H9 (cell line): Measurements from ENCODE around the gene LHFPL5. TPM values are rescaled to one million over a fixed set of nuclear protein-coding genes. Genes with fewer than 3 reads are reported as not detected.

Experiments used
- DNase-seq: peaks from one replicate; pipeline ENCODE4 v3.0.0-alpha.2; 2017
- H2AFZ ChIP-seq: one replicate; pipeline ENCODE4 v1.6.1; 2013; ENCODE audit warnings: mild to moderate bottlenecking, low read length, control low read depth, moderate library complexity
- H2AK5ac ChIP-seq: 2 replicates; pipeline ENCODE4 v1.6.1; 2013; ENCODE audit warnings: low read length, control low read depth, mixed read lengths; ENCODE audit not compliant: insufficient read length
- H2BK120ac ChIP-seq: one replicate; pipeline ENCODE4 v1.6.1; 2013; ENCODE audit warnings: low read depth, mild to moderate bottlenecking, low read length, control low read depth, inconsistent platforms; ENCODE audit not compliant: poor library complexity, severe bottlenecking
- H2BK12ac ChIP-seq: 2 replicates; pipeline ENCODE4 v1.6.1; 2013; ENCODE audit warnings: low read length, control low read depth, mixed read lengths, low read depth; ENCODE audit not compliant: insufficient read length
- H2BK15ac ChIP-seq: 2 replicates; pipeline ENCODE4 v1.6.1; 2013; ENCODE audit warnings: low read depth, low read length, control low read depth
- H2BK20ac ChIP-seq: one replicate; pipeline ENCODE4 v1.6.1; 2013; ENCODE audit warnings: low read depth, mild to moderate bottlenecking, low read length, control low read depth, inconsistent platforms; ENCODE audit not compliant: poor library complexity, severe bottlenecking
- H2BK5ac ChIP-seq: 2 replicates; pipeline ENCODE4 v1.6.1; 2013; ENCODE audit warnings: low read length, control low read depth, mixed read lengths; ENCODE audit not compliant: insufficient read length
- H3K14ac ChIP-seq: 2 replicates; pipeline ENCODE4 v1.6.1; 2013; ENCODE audit warnings: low read length, control low read depth; ENCODE audit not compliant: insufficient read depth
- H3K18ac ChIP-seq: 2 replicates; pipeline ENCODE4 v1.6.1; 2013; ENCODE audit warnings: low read depth, mild to moderate bottlenecking, mixed read lengths, low read length, control low read depth; ENCODE audit not compliant: insufficient read length
- H3K23ac ChIP-seq: 2 replicates; pipeline ENCODE4 v1.6.1; 2013; ENCODE audit warnings: low read length, control low read depth, mixed read lengths, low read depth; ENCODE audit not compliant: insufficient read length
- H3K23me2 ChIP-seq: 2 replicates; pipeline ENCODE4 v1.6.1; 2013; ENCODE audit warnings: low read depth, mild to moderate bottlenecking, mixed read lengths, low read length, control low read depth; ENCODE audit not compliant: insufficient read length, poor library complexity, severe bottlenecking
- H3K27ac ChIP-seq: 2 replicates; pipeline ENCODE4 v1.5.1; 2013; ENCODE audit warnings: low read length, control low read depth, mixed read lengths, low read depth; ENCODE audit not compliant: insufficient read length
- H3K27me3 ChIP-seq: 2 replicates; pipeline ENCODE4 v1.6.1; 2013; ENCODE audit warnings: low read length, control low read depth, inconsistent platforms; ENCODE audit not compliant: insufficient read depth
- H3K4ac ChIP-seq: 2 replicates; pipeline ENCODE4 v1.6.1; 2013; ENCODE audit warnings: low read depth, mild to moderate bottlenecking, control low read depth, inconsistent platforms, low read length, moderate library complexity
- H3K4me1 ChIP-seq: 2 replicates; pipeline ENCODE4 v1.6.1; 2013; ENCODE audit warnings: low read length, control low read depth, inconsistent platforms; ENCODE audit not compliant: insufficient read depth
- H3K4me2 ChIP-seq: 2 replicates; pipeline ENCODE4 v1.6.1; 2013; ENCODE audit warnings: low read length, control low read depth, mixed read lengths; ENCODE audit not compliant: insufficient read length, insufficient read depth
- H3K56ac ChIP-seq: 2 replicates; pipeline ENCODE4 v1.6.1; 2013; ENCODE audit warnings: low read depth, mild to moderate bottlenecking, mixed read lengths, low read length, control low read depth; ENCODE audit not compliant: insufficient read length
- H3K79me1 ChIP-seq: 2 replicates; pipeline ENCODE4 v1.6.1; 2013; ENCODE audit warnings: low read depth, mild to moderate bottlenecking, moderate library complexity, low read length, control low read depth, inconsistent platforms; ENCODE audit not compliant: insufficient read depth, poor library complexity, severe bottlenecking
- H3K79me2 ChIP-seq: 2 replicates; pipeline ENCODE4 v1.6.1; 2013; ENCODE audit warnings: low read length, control low read depth, inconsistent platforms; ENCODE audit not compliant: insufficient read depth
- H3K9ac ChIP-seq: 2 replicates; pipeline ENCODE4 v1.6.1; 2013; ENCODE audit warnings: low read length, control low read depth, mixed read lengths; ENCODE audit not compliant: insufficient read length; ENCODE audit errors: extremely low read depth
- H3K9me3 ChIP-seq: one replicate; pipeline ENCODE4 v1.6.1; 2013; ENCODE audit warnings: low read depth, low read length, inconsistent platforms; ENCODE audit not compliant: control insufficient read depth
- H3T11ph ChIP-seq: one replicate; pipeline ENCODE4 v1.6.1; 2013; ENCODE audit warnings: mild to moderate bottlenecking, low read length, control low read depth, inconsistent platforms
- H4K20me1 ChIP-seq: one replicate; pipeline ENCODE4 v1.6.1; 2013; ENCODE audit not compliant: control insufficient read depth, insufficient read length, insufficient read depth
- H4K5ac ChIP-seq: 2 replicates; pipeline ENCODE4 v1.6.1; 2013; ENCODE audit warnings: low read depth, mild to moderate bottlenecking, mixed read lengths, low read length, control low read depth; ENCODE audit not compliant: insufficient read length
- H4K8ac ChIP-seq: replicated peaks from 2 replicates; pipeline ENCODE4 v1.6.1; 2013; ENCODE audit warnings: low read length, control low read depth, mixed read lengths, low read depth; ENCODE audit not compliant: insufficient read length
- H4K91ac ChIP-seq: 2 replicates; pipeline ENCODE4 v1.6.1; 2013; ENCODE audit warnings: low read depth, mild to moderate bottlenecking, moderate library complexity, mixed read lengths, low read length, control low read depth; ENCODE audit not compliant: insufficient read length
- H3K27ac Mint-ChIP-seq, 3 experiments: 2 replicates in 2 of 3; 3 replicates in 1 of 3; pipeline ENCODE4 v1.8.0; 2020 to 2021; ENCODE audit warnings: mixed read lengths in 3 of 3, mild to moderate bottlenecking in 1 of 3, moderate library complexity in 1 of 3
- H3K27me3 Mint-ChIP-seq: 2 replicates; pipeline ENCODE4 v1.8.0; 2021; ENCODE audit warnings: low read depth, mild to moderate bottlenecking, moderate library complexity, mixed read lengths
- H3K36me3 Mint-ChIP-seq, 3 experiments: 2 replicates in 2 of 3; 3 replicates in 1 of 3; pipeline ENCODE4 v1.8.0; 2020 to 2021; ENCODE audit warnings: low read depth in 3 of 3, mixed read lengths in 3 of 3; ENCODE audit not compliant: insufficient read depth in 1 of 3
- H3K4me1 Mint-ChIP-seq, 2 experiments: 2 replicates each; pipeline ENCODE4 v1.8.0; 2020; ENCODE audit warnings: mixed read lengths in 2 of 2
- H3K4me3 Mint-ChIP-seq, 2 experiments: 2 replicates in 1 of 2; 3 replicates in 1 of 2; pipeline ENCODE4 v1.8.0; 2020 to 2021; ENCODE audit warnings: mild to moderate bottlenecking in 2 of 2, mixed read lengths in 2 of 2, moderate library complexity in 1 of 2
- H3K9me3 Mint-ChIP-seq, 2 experiments: 2 replicates in 1 of 2; 3 replicates in 1 of 2; pipeline ENCODE4 v1.8.0; 2020; ENCODE audit warnings: mild to moderate bottlenecking in 2 of 2, mixed read lengths in 2 of 2, moderate library complexity in 1 of 2
- WGBS: extraction: QIAGEN DNeasy Blood & Tissue Kit; methylation state at CpG from one replicate; pipeline ENCODE4 v1.1.7; 2013; ENCODE audit warnings: missing lambda C conversion rate, low lambda C conversion rate, mixed read lengths; ENCODE audit not compliant: insufficient read length; ENCODE audit errors: extremely low coverage; 5-methylcytosine and 5-hydroxymethylcytosine counted together
- total RNA-seq: library from RNA; stranded (reverse); gene quantifications from 2 replicates; pipeline ENCODE4 v1.2.1, GENCODE V29; 2021
- TF ChIP-seq, protein P1 (sequence below): fragments of 200-600 bp; sonication (generic); conservative IDR thresholded peaks from 3 replicates; pipeline ENCODE4 v1.8.0; 2021; ENCODE audit warnings: antibody characterized with exemption, mild to moderate bottlenecking

Gene LHFPL5
- total RNA-seq, 1 experiment from 2014 or later: not detected

DNA sequence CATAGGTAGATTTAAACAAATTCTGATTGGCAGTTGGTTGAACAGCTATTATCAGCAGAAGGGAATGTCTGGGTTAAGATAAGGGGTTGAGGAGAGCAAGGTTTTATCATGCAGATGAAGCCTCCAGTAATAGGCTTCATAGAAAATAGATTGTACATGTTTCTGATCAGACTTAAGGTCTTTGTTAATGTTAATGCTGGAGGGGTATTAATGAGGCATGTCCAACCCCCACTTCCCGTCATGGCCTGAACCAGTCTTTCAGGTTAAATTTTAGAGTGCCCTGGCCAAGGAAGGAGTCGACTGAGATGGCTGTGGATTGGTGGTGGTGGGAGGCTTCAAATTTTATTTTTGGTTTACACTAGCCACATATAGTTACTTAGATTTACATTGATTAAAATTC is 21.0 kb upstream of the LHFPL5 start:
- H4K91ac ChIP-seq: no peak overlapping the region
- H3K18ac ChIP-seq: no peak overlapping the region
- H3K27me3 Mint-ChIP-seq: peaks cover 11% of the 10 kb centered on the region
- no peaks in the 10 kb centered on the region for H3K9me3 ChIP-seq
- H4K5ac ChIP-seq: no peak overlapping the region
- no peaks in the 10 kb centered on the region for H3K23me2 ChIP-seq
- H3K27me3 ChIP-seq: no peaks in the 10 kb centered on the region
- H4K8ac ChIP-seq: no peak overlapping the region
- H2AFZ ChIP-seq: no peak overlapping the region
- no peak overlapping the region for H3K9ac ChIP-seq
- no peak overlapping the region for H3K4me3 Mint-ChIP-seq
- no peak overlapping the region for H2BK15ac ChIP-seq
- H2BK120ac ChIP-seq: no peak overlapping the region
- H3K79me2 ChIP-seq: no peaks in the 10 kb centered on the region
- no peak overlapping the region for H3K27ac Mint-ChIP-seq
- H3K4me1 Mint-ChIP-seq: peaks cover 15 to 17% of the 10 kb centered on the region in 2 experiments
- H2AK5ac ChIP-seq: no peak overlapping the region
- H3K56ac ChIP-seq: no peak overlapping the region
- no peak for DNase-seq
- H3K23ac ChIP-seq: no peak overlapping the region
- H2BK12ac ChIP-seq: no peak overlapping the region
- H3K27ac ChIP-seq: no peak overlapping the region
- no peaks in the 10 kb centered on the region for H3K36me3 Mint-ChIP-seq
- no peaks in the 10 kb centered on the region for H3K79me1 ChIP-seq
- no peak overlapping the region for H2BK20ac ChIP-seq
- H3T11ph ChIP-seq: no peak overlapping the region
- no peak overlapping the region for H3K4ac ChIP-seq
- H2BK5ac ChIP-seq: no peak overlapping the region
- no CpG with 5 or more reads among the region's 2 CpGs for WGBS
- H4K20me1 ChIP-seq: no peaks in the 10 kb centered on the region
- TF ChIP-seq, protein P1, sequence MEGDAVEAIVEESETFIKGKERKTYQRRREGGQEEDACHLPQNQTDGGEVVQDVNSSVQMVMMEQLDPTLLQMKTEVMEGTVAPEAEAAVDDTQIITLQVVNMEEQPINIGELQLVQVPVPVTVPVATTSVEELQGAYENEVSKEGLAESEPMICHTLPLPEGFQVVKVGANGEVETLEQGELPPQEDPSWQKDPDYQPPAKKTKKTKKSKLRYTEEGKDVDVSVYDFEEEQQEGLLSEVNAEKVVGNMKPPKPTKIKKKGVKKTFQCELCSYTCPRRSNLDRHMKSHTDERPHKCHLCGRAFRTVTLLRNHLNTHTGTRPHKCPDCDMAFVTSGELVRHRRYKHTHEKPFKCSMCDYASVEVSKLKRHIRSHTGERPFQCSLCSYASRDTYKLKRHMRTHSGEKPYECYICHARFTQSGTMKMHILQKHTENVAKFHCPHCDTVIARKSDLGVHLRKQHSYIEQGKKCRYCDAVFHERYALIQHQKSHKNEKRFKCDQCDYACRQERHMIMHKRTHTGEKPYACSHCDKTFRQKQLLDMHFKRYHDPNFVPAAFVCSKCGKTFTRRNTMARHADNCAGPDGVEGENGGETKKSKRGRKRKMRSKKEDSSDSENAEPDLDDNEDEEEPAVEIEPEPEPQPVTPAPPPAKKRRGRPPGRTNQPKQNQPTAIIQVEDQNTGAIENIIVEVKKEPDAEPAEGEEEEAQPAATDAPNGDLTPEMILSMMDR: no peak
- H3K14ac ChIP-seq: no peak overlapping the region
- H3K9me3 Mint-ChIP-seq: no peaks in the 10 kb centered on the region
- no peaks in the 10 kb centered on the region for H3K4me1 ChIP-seq
- H3K4me2 ChIP-seq: no peak overlapping the region
